GM08714 (cell line): ENCODE data around the gene ADAMTS9.

Source experiments
- H3K4me3 ChIP-seq: fragments of 200-500 bp; sonication (Bioruptor generic); 2 replicates; pipeline ENCODE4 v1.5.1; 2014; ENCODE audit warnings: mild to moderate bottlenecking, low read length, inconsistent platforms
- ZNF274 ChIP-seq: IDR thresholded peaks from 2 replicates; pipeline ENCODE4 v1.6.1; 2012; ENCODE audit warnings: mild to moderate bottlenecking, low read depth, low read length

Gene ADAMTS9

GRCh38 chr3:64653101-64653500 lies 34.7 kb downstream of the ADAMTS9 start:
- H3K4me3 ChIP-seq: no peak overlapping the region
- no peak for TF ChIP-seq ZNF274

- TF ChIP-seq ZNF274: no peak
These were observed 36.0 kb downstream of the ADAMTS9 start for GRCh38 chr3:64651741-64652241.

GRCh38 chr3:64651303-64651702 lies 36.5 kb downstream of the ADAMTS9 start:
- no peak overlapping the region for H3K4me3 ChIP-seq
- no peak for TF ChIP-seq ZNF274

More at GRCh38 chr3:64651741-64652241, 36.0 kb downstream of the ADAMTS9 start:
- H3K4me3 ChIP-seq: no peak overlapping the region

GRCh38 chr3:64650715-64651114 lies 37.1 kb downstream of the ADAMTS9 start:
- no peak overlapping the region for H3K4me3 ChIP-seq
- TF ChIP-seq ZNF274: no peak

GRCh38 chr3:64650096-64650622 lies 37.6 kb downstream of the ADAMTS9 start:
- no peak overlapping the region for H3K4me3 ChIP-seq
- no peak for TF ChIP-seq ZNF274

- no peak overlapping the region for H3K4me3 ChIP-seq
- no peak for TF ChIP-seq ZNF274
These were observed 38.6 kb downstream of the ADAMTS9 start for GRCh38 chr3:64648927-64649906.

- no peak for TF ChIP-seq ZNF274
- H3K4me3 ChIP-seq: no peak overlapping the region
These were observed 40.0 kb downstream of the ADAMTS9 start for GRCh38 chr3:64647825-64648224.

- TF ChIP-seq ZNF274: no peak
- no peak overlapping the region for H3K4me3 ChIP-seq
These were observed 42.6 kb downstream of the ADAMTS9 start for GRCh38 chr3:64645243-64645642.

GRCh38 chr3:64644483-64644882 lies 43.3 kb downstream of the ADAMTS9 start:
- no peak for TF ChIP-seq ZNF274
- no peak overlapping the region for H3K4me3 ChIP-seq

GRCh38 chr3:64642327-64643151 lies 45.3 kb downstream of the ADAMTS9 start:
- H3K4me3 ChIP-seq: no peak overlapping the region
- TF ChIP-seq ZNF274: no peak

GRCh38 chr3:64638981-64639481 lies 48.8 kb downstream of the ADAMTS9 start:
- TF ChIP-seq ZNF274: no peak
- H3K4me3 ChIP-seq: no peak overlapping the region

GRCh38 chr3:64638511-64638910 lies 49.3 kb downstream of the ADAMTS9 start:
- no peak overlapping the region for H3K4me3 ChIP-seq
- no peak for TF ChIP-seq ZNF274

- TF ChIP-seq ZNF274: no peak
- H3K4me3 ChIP-seq: no peak overlapping the region
These were observed 53.4 kb downstream of the ADAMTS9 start for GRCh38 chr3:64634417-64634816.

GRCh38 chr3:64631951-64632350 lies 55.8 kb downstream of the ADAMTS9 start:
- TF ChIP-seq ZNF274: no peak
- no peak overlapping the region for H3K4me3 ChIP-seq
